Measurements from ENCODE around the gene ESR2. TPM values are rescaled to one million over a fixed set of nuclear protein-coding genes. Genes with fewer than 3 reads are reported as not detected.

The ESR2 gene
- total and polyA plus RNA-seq, 2 of the 8 experiments (the other 6 are each of a cell fraction or from before 2014, with no cell fraction given): 0.19 to 0.23 TPM

DNA sequence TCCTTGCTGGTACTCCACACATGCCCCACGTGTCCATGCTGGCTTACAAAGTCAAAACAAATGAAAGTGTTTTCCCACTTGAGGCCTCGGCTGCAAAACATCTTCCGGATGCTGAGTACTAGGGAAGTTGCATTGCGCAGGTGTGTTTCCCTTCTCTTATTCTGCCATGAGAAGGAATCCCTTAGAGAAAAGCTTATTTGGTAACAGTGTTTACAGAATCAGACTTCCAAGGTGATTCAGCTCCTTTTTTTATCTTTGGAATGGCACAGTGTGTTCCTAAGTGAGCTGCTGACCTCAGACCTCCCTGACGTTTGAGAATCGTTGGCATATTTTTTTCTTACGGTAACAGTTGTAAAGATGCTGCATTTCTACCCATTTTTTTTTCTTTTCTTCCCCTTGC is 211.3 kb downstream of the ESR2 start (continued):
- TF ChIP-seq TAF7 (optimal IDR thresholded peaks at IDR 0.05; ENCODE audit: borderline replicate concordance, low read depth, low read length): no peak
- TF ChIP-seq TCF12 (IDR thresholded peaks at IDR 0.05; ENCODE audit: low read depth, low read length): no peak
- no peak for TF ChIP-seq SP2 (IDR thresholded peaks at IDR 0.05; ENCODE audit: low read length)
- TF ChIP-seq EGR1 (IDR thresholded peaks at IDR 0.05; ENCODE audit: borderline replicate concordance, low read depth, low read length): no peak
- no peak for TF ChIP-seq RFX5 (IDR thresholded peaks at IDR 0.05; ENCODE audit: borderline replicate concordance, low read depth, low read length)
